Heart right ventricle (tissue), 16 donors: ENCODE data around the gene AKT1S1. TPM values are rescaled to one million over a fixed set of nuclear protein-coding genes. Genes with fewer than 3 reads are reported as not detected.

Experiments used
- ATAC-seq, 8 donors: fragments of 200-7000 bp; cut with Tn5 transposase; one replicate each; pipeline ENCODE4 v1.9.1; 2020; ENCODE audit warnings: mild to moderate bottlenecking in 8 of 8, moderate library complexity in 8 of 8, moderate number of reproducible peaks in 1 of 8
- DNase-seq, 2 donors: peaks; one replicate each; pipeline ENCODE4 v3.0.0-alpha.2; 2020
- H3K27ac ChIP-seq, 10 donors: fragments of 200-600 bp; sonication (generic) in 2 of 10; one replicate each; pipeline versions ENCODE4 v1.5.0 to v1.8.0; 2020 to 2022; ENCODE audit warnings: mild to moderate bottlenecking in 3 of 10
- H3K27me3 ChIP-seq, 7 donors: fragments of 200-600 bp; one replicate each; pipeline ENCODE4 v1.8.0; 2021 to 2022; ENCODE audit warnings: mild to moderate bottlenecking in 2 of 7
- H3K36me3 ChIP-seq, 9 donors: fragments of 200-600 bp; sonication (generic) in 1 of 9; one replicate each; pipeline versions ENCODE4 v1.5.0 to v1.8.0; 2020 to 2022; ENCODE audit warnings: mild to moderate bottlenecking in 2 of 9
- H3K4me1 ChIP-seq, 9 donors: fragments of 200-600 bp; sonication (generic) in 1 of 9; one replicate each; pipeline versions ENCODE4 v1.5.0 to v1.8.0; 2020 to 2022; ENCODE audit warnings: mild to moderate bottlenecking in 4 of 9
- H3K4me3 ChIP-seq, 10 donors: fragments of 200-600 bp; sonication (generic) in 2 of 10; one replicate each; pipeline versions ENCODE4 v1.5.0 to v1.8.0; 2020 to 2022; ENCODE audit warnings: mild to moderate bottlenecking in 7 of 10, moderate library complexity in 2 of 10
- H3K9me3 ChIP-seq, 11 donors: fragments of 200-600 bp in 10 of 11; sonication (generic) in 2 of 11; one replicate each; pipeline versions ENCODE4 v1.5.0 to v1.8.0; 2013 to 2022; ENCODE audit warnings: mild to moderate bottlenecking in 2 of 11, control low read depth in 1 of 11, moderate library complexity in 1 of 11
- WGBS, 2 donors: extraction: QIAGEN DNeasy Blood & Tissue Kit; methylation state at CpG; one replicate each; pipeline ENCODE4 v1.1.7; 2013; ENCODE audit warnings: inconsistent platforms in 1 of 2; 5-methylcytosine and 5-hydroxymethylcytosine counted together
- intact Hi-C, 10 donors: fragments of 100-400 bp; cut with DNase I; formaldehyde crosslinking; loops; one replicate each; pipeline versions ENCODE4 v1.11.1 to v1.14.2; 2022
- polyA plus RNA-seq, 2 donors: library from polyadenylated mRNA; stranded (reverse); fragments of 200-250 nt; gene quantifications; one replicate each; pipeline ENCODE4 v1.2.3, GENCODE V29; 2013
- total RNA-seq, 10 donors: library from RNA; stranded (reverse); fragmentation: NEBNext Ultra II Directional in 3 of 10; extraction: Animal tissue kit (Norgen Biotek cat#: 25700) in 3 of 10; gene quantifications; one replicate each; pipeline versions ENCODE4 v1.2.1 to v1.2.4, GENCODE V29; 2021 to 2023
- TF ChIP-seq, protein P1 (sequence below), 9 donors: fragments of 200-600 bp; sonication (generic) in 2 of 9; IDR thresholded peaks; one replicate each; pipeline versions ENCODE4 v1.5.0 to v1.8.0; 2021 to 2022; ENCODE audit warnings: antibody characterized with exemption in 9 of 9, mild to moderate bottlenecking in 5 of 9, moderate library complexity in 1 of 9
- donor health status: Arrhythmogenic right ventricular cardiomyopathy.
- donor health status: ischemic (EF 13 %, LVEDD 7.1; RV severe dilation, severe dysfunction).
- donor health status: healthy with polysubstance abuse.
- donor health status: DM: no; HTN: yes; CAD: no.
- donor health status: DM: no; HTN: no; CAD: no.
- donor health status: ischemic (EF 25% LVEDD 6.9; RV normal size, moderate dysfunction).
- donor health status: ischemic (EF 25% LVEDD 5.7; RV mildly dilated, moderate dysfunction).
- donor health status: healthy.
- donor health status: DM: yes; HTN: yes; CAD: no.
- donor health status: Ischemic cardiomyopathy.
- donor health status: ischemic (EF 35%, LVEDD 5.7; RV mildly dilated, moderate dysfunction).
- donor health status: nonischemic (EF 11% LVEDD 7.7; RV severe dilation, severe dysfunction).
- donor health status: DM: yes; HTN: yes; CAD: no.
- donor health status: PGD.
- donor health status: ischemic (EF 29% LVEDD 5.4; RV normal size, mild dysfunction).
- donor health status: nonischemic (EF 23%, LVEDD 6.1; RV moderate dilation, normal function).

The AKT1S1 gene
- total and polyA plus RNA-seq, 12 donors: 26.0 to 51.9 (median 32.8) TPM

DNA sequence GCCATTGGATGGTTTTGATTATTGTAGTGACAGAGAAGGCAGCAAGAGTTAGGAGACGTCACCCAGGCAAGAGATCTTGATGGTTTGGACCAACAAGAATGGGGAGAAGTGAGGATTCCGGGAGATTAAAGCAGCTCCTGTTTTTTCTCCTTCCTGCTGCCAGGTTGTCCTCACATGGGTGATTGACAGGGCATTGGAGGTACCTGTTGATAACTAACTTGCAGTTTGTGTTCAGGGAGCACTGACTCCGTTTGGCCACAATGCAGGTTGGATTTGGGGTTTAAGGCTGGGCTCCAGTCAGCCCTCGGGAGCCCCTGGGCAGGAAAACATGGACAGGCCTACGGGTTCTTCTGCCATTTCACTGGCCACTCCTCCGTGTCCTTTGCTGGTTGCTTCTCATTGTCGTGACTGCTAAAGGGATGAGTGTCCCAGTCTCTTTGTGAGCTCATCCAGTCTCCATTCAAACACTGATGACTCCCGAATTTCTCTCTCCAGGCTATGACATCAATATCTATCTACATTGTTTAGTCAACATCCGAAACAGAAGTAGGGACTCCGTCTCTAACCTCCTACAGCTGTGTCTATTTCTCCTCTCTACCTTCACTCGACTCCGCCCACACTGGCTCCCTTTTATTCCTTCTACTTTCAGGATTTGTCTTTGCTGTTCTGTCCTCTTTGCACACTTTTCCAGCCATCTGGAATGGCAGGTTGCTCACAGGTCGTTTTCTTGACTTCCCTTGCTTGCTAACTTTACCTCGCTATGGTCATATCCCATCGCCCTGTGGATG is 27.5 kb downstream of the AKT1S1 start:
- DNase-seq (no peak), ATAC-seq (no peak)
- Histone ChIP-seq H3K9me3 (peaks cover 0 to 10% (median 0%) of the 10 kb centered on the region in 11 donors), H3K27ac (peak overlapping the region in 9 of 10 donors; percentile 96 to 100 (median 99)), H3K4me3 (peak overlapping the region; percentile 71 to 100 (median 86)), H3K36me3 (peaks cover 0 to 6% (median 2%) of the 10 kb centered on the region in 9 donors), H3K4me1 (peaks cover 9 to 49% (median 28%) of the 10 kb centered on the region in 9 donors), H3K27me3 (no peaks in the 10 kb centered on the region)
- intact Hi-C loops: loop anchor here in 6 of 10 donors (2.0 to 5.0 kb wide), 5 partner anchors 27 to 37 kb away; partner anchors contain the start of genes FUZ (in 3 of the 6), MED25 (in 2 of the 6), AKT1S1 (in 1 of the 6) and TBC1D17 (in 1 of the 6)
- TF ChIP-seq, protein P1, sequence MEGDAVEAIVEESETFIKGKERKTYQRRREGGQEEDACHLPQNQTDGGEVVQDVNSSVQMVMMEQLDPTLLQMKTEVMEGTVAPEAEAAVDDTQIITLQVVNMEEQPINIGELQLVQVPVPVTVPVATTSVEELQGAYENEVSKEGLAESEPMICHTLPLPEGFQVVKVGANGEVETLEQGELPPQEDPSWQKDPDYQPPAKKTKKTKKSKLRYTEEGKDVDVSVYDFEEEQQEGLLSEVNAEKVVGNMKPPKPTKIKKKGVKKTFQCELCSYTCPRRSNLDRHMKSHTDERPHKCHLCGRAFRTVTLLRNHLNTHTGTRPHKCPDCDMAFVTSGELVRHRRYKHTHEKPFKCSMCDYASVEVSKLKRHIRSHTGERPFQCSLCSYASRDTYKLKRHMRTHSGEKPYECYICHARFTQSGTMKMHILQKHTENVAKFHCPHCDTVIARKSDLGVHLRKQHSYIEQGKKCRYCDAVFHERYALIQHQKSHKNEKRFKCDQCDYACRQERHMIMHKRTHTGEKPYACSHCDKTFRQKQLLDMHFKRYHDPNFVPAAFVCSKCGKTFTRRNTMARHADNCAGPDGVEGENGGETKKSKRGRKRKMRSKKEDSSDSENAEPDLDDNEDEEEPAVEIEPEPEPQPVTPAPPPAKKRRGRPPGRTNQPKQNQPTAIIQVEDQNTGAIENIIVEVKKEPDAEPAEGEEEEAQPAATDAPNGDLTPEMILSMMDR (IDR thresholded peaks at IDR 0.05): no peak
- 90 to 91% methylated on average over 15 of the region's 15 CpGs for WGBS, 2 donors

DNA sequence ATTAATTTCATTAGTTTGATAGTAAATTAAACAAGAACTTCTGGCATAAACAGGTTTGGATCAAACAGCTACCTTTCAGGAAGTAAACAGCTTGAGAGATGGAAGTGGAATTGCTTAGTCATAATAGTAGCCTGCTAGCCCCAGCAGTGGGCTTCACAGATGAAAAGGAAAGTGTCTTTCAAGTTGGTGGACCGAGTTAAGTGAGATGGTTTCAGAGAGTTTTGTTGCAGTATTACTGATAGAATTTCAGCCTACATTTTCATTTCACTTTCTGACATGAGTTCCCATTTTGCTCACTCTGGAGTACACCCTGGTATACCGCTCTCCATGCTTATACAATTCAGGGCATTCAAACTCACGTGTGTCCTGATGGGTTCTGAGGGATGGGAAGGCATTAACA is 28.2 kb downstream of the AKT1S1 start:
- no peak for DNase-seq
- no peak for ATAC-seq
- intact Hi-C loops: no loop called here
- Histone ChIP-seq H3K9me3 (peaks cover 0 to 10% (median 0%) of the 10 kb centered on the region in 11 donors), H3K4me3 (no peak overlapping the region), H3K36me3 (no peaks in the 10 kb centered on the region), H3K27ac (no peak overlapping the region), H3K4me1 (peaks cover 9 to 48% (median 24%) of the 10 kb centered on the region in 9 donors), H3K27me3 (no peaks in the 10 kb centered on the region)
- TF ChIP-seq, protein P1 (IDR thresholded peaks at IDR 0.05): no peak
- WGBS, 2 donors: 92 to 94% methylated on average over 3 of the region's 3 CpGs

DNA sequence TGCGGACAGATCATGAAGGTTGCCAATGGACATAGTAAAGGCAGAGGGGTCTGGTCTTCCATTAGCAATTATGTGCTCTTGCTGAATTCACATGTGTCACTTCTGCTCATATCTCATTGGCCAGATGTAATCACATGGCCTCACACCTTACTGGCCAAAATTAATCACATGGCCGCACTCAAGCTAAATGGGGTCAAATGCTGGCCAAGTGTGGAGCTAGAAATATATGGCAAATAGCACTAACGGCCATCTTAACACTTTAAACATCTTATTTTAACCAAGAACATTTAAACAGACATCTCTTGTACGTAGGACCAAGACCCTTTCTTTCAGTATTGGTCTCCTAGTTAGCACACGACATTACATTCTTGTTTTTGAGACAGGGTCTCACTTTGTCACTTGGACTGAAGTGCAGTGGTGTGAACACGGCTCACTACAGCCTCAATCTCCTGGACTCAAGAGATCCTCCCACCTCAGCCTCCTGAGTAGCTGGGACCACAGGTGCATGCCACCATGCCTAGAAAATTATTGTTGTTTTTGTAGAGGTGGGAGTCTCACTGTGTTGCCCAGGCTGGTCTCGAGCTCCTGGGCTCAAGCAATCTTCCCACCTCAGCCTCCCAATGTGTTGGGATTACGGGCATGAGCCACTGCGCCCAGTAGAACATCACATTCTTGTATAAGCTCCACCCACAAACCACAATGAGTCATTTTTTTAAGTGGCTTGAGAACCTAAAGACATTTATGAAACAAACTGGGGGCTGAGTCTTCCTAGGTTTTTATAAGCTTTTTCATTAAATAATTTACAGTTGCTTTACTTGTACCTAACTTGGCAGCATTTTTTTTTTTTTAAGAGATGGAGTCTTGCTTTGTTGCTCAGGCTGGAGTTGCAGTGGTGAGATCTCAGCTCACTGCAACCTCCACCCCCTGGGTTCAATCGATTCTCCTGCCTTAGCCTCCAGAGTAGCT is 29.1 kb downstream of the AKT1S1 start:
- TF ChIP-seq, protein P1 (IDR thresholded peaks at IDR 0.05): no peak
- Histone ChIP-seq H3K36me3 (no peaks in the 10 kb centered on the region), H3K4me1 (peaks cover 9 to 40% (median 20%) of the 10 kb centered on the region in 9 donors), H3K27ac (no peak overlapping the region), H3K9me3 (peaks cover 0 to 10% (median 0%) of the 10 kb centered on the region in 11 donors), H3K27me3 (no peaks in the 10 kb centered on the region), H3K4me3 (no peak overlapping the region)
- ATAC-seq (no peak), DNase-seq (no peak)
- WGBS, 2 donors: 93% methylated on average over 10 of the region's 10 CpGs
- intact Hi-C loops: no loop called here

DNA sequence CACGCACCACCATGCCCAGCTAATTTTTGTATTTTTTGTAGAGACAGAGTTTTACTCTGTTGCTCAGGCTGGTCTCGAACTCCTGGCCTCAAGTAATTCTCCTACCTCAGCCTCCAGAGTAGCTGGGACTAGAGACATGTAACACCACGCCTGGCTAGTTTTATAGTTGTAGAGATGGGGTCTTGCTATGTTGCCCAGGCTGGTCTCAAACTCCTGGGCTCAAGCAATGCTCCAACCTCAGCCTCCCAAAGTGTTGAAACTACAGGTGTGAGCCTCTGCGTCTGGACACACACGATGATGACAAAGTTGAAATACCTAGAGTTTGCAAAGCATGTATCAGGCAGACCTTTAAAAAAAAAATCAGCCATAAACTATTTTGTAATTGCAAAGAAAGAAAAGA is 30.7 kb downstream of the AKT1S1 start:
- WGBS, 2 donors: 73 to 90% methylated on average over 5 of the region's 5 CpGs
- TF ChIP-seq, protein P1 (IDR thresholded peaks at IDR 0.05): no peak
- H3K9me3 ChIP-seq: peaks cover 0 to 10% (median 0%) of the 10 kb centered on the region in 11 donors
- intact Hi-C loops: no loop called here
- no peak overlapping the region for H3K4me3 ChIP-seq
- DNase-seq: no peak
- no peak overlapping the region for H3K27ac ChIP-seq
- ATAC-seq: no peak
- peaks cover 0 to 7% (median 0%) of the 10 kb centered on the region in 9 donors for H3K36me3 ChIP-seq
- H3K27me3 ChIP-seq: no peaks in the 10 kb centered on the region
- H3K4me1 ChIP-seq: peaks cover 0 to 25% (median 6%) of the 10 kb centered on the region in 9 donors
